DND-41 (cell line): ENCODE data around the gene DCTPP1.

Experiments used
- ATAC-seq: fragments of 200-7000 bp; cut with Tn5 transposase; 3 replicates; pipeline ENCODE4 v1.9.1; 2021; ENCODE audit warnings: low read depth; ENCODE audit not compliant: insufficient read depth
- DNase-seq: peaks from one replicate; pipeline ENCODE4 v3.0.0-alpha.2; 2020
- H2AFZ ChIP-seq: 2 replicates; pipeline ENCODE4 v1.6.0; 2012; ENCODE audit warnings: low read depth, low read length
- H3K27ac ChIP-seq: 2 replicates; pipeline ENCODE4 v1.5.1; 2012; ENCODE audit warnings: low read length, inconsistent platforms
- H3K27me3 ChIP-seq: fragments of 200-600 bp; sonication (generic); 2 replicates; pipeline ENCODE4 v1.6.0; 2012; ENCODE audit warnings: low read length, mild to moderate bottlenecking, inconsistent platforms; ENCODE audit not compliant: insufficient read depth, poor library complexity
- H3K36me3 ChIP-seq: 2 replicates; pipeline ENCODE4 v1.5.1; 2012; ENCODE audit warnings: low read length, inconsistent platforms; ENCODE audit not compliant: insufficient read depth
- H3K4me1 ChIP-seq: 2 replicates; pipeline ENCODE4 v1.5.1; 2012; ENCODE audit warnings: mild to moderate bottlenecking, low read length; ENCODE audit not compliant: insufficient read depth
- H3K4me2 ChIP-seq: 2 replicates; pipeline ENCODE4 v1.6.0; 2012; ENCODE audit warnings: mild to moderate bottlenecking, moderate library complexity, low read length, inconsistent platforms; ENCODE audit not compliant: insufficient read depth
- H3K4me3 ChIP-seq, 2 experiments: fragments of 200-600 bp in 1 of 2; shearing (Covaris generic) in 1 of 2; 2 replicates each; pipeline ENCODE4 v1.5.1; 2012 to 2016; ENCODE audit warnings: inconsistent platforms in 2 of 2, low read length in 2 of 2, mild to moderate bottlenecking in 2 of 2, low read depth in 1 of 2, moderate library complexity in 1 of 2
- H3K79me2 ChIP-seq: 2 replicates; pipeline ENCODE4 v1.6.0; 2012; ENCODE audit warnings: low read length, inconsistent platforms; ENCODE audit not compliant: insufficient read depth
- H3K9ac ChIP-seq: 2 replicates; pipeline ENCODE4 v1.6.0; 2012; ENCODE audit warnings: low read depth, mild to moderate bottlenecking, inconsistent platforms, low read length, moderate library complexity
- H3K9me3 ChIP-seq: 2 replicates; pipeline ENCODE4 v1.5.1; 2012; ENCODE audit warnings: low read length, moderate library complexity, mild to moderate bottlenecking, inconsistent platforms; ENCODE audit not compliant: insufficient read depth, severe bottlenecking
- H4K20me1 ChIP-seq: 2 replicates; pipeline ENCODE4 v1.6.0; 2012; ENCODE audit warnings: low read length; ENCODE audit not compliant: insufficient read depth
- EZH2 ChIP-seq: IDR thresholded peaks from 3 replicates; pipeline ENCODE4 v1.6.1; 2012; ENCODE audit warnings: borderline replicate concordance, low read depth, mild to moderate bottlenecking, moderate library complexity, low read length, inconsistent platforms; ENCODE audit not compliant: severe bottlenecking
- TF ChIP-seq, protein P1 (sequence below): IDR thresholded peaks from 2 replicates; pipeline ENCODE4 v1.5.1; 2012; ENCODE audit warnings: borderline replicate concordance, low read length, moderate library complexity, mild to moderate bottlenecking; ENCODE audit not compliant: poor library complexity, severe bottlenecking; ENCODE audit errors: extremely low read depth

DCTPP1 gene

DNA sequence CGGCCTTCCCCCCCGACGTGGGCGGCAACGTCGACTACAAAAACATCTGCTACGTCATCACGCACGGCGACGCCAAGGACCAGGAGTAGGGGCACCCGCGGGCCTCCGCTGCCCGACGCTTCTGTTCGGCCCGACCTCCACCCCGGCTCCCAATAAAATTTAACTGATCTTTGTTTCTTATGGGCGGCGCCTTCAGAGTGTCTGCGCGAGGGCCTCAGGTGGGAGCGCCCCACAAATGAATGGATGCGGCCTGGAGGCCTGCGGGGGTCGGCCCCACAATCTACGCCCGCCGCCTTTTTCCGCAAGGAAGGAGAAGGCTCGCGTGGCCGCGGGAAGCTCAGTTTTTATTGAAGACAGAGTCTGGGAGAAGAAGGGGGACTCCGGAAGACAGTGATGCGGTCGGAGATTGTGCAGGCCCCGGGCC lies 52.0 kb downstream of the DCTPP1 start:
- Histone ChIP-seq H3K27ac (peak overlapping the region; percentile 98), H3K79me2 (peaks cover 48% of the 10 kb centered on the region), H3K9ac (peak overlapping the region; percentile 91), H3K9me3 (no peaks in the 10 kb centered on the region), H3K4me1 (peaks cover 64% of the 10 kb centered on the region), H2AFZ (peak overlapping the region; percentile 83), H4K20me1 (peaks cover 3% of the 10 kb centered on the region; the same call in 1 of the 2 replicates), H3K4me2 (peak overlapping the region; percentile 92), H3K27me3 (no peaks in the 10 kb centered on the region), H3K36me3 (peaks cover 18% of the 10 kb centered on the region), H3K4me3 (peak overlapping the region; percentile 51 to 64)
- TF ChIP-seq EZH2: no peak
- TF ChIP-seq, protein P1, sequence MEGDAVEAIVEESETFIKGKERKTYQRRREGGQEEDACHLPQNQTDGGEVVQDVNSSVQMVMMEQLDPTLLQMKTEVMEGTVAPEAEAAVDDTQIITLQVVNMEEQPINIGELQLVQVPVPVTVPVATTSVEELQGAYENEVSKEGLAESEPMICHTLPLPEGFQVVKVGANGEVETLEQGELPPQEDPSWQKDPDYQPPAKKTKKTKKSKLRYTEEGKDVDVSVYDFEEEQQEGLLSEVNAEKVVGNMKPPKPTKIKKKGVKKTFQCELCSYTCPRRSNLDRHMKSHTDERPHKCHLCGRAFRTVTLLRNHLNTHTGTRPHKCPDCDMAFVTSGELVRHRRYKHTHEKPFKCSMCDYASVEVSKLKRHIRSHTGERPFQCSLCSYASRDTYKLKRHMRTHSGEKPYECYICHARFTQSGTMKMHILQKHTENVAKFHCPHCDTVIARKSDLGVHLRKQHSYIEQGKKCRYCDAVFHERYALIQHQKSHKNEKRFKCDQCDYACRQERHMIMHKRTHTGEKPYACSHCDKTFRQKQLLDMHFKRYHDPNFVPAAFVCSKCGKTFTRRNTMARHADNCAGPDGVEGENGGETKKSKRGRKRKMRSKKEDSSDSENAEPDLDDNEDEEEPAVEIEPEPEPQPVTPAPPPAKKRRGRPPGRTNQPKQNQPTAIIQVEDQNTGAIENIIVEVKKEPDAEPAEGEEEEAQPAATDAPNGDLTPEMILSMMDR: no peak
- ATAC-seq (peak; percentile 39), DNase-seq (peak; percentile 92)

DNA sequence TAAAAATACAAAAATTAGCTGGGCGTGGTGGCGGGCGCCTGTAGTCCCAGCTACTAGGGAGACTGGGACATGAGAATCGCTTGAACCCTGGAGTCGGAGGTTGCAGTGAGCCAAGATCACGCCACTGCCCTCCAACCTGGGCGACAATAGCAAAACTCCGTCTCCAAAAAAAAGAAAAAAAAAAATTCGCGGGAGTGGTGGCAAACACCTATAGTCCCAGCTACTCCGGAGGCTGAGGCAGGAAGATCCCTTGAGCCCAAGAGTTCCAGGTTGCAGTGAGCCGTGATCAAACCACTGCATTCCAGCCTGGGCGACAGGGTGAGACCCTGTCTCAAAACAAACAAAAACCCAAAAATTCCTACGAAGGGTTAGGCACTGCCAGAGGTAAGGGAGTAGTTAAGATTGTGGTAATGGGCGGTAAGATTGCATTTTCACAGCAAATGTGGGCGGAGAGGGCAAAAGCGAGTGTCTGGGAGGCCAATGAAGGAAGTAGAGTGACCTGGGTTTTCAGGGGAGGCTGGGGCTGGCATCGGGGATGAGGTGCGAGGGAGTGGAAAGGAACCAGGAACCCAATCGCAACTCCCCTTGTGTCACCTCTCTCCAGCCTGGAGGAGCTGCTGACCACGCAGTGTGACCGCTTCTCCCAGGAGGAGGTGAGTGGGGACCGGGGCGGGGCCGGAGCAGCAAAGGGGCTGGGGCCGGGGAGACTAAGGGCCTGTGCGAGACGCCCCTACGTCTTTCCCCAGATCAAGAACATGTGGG lies 52.6 kb downstream of the DCTPP1 start:
- Histone ChIP-seq H3K9me3 (no peaks in the 10 kb centered on the region), H3K4me3 (peak overlapping the region; percentile 51 to 64), H3K9ac (peak overlapping the region; percentile 91), H3K4me1 (peaks cover 58% of the 10 kb centered on the region), H3K4me2 (peak overlapping the region; percentile 92), H3K36me3 (peaks cover 18% of the 10 kb centered on the region), H3K27ac (peak overlapping the region; percentile 98), H4K20me1 (peaks cover 3% of the 10 kb centered on the region; the same call in 1 of the 2 replicates), H2AFZ (peak overlapping the region; percentile 83), H3K27me3 (no peaks in the 10 kb centered on the region), H3K79me2 (peaks cover 48% of the 10 kb centered on the region)
- no peak for TF ChIP-seq EZH2
- TF ChIP-seq, protein P1: no peak
- ATAC-seq (no peak), DNase-seq (no peak)

DNA sequence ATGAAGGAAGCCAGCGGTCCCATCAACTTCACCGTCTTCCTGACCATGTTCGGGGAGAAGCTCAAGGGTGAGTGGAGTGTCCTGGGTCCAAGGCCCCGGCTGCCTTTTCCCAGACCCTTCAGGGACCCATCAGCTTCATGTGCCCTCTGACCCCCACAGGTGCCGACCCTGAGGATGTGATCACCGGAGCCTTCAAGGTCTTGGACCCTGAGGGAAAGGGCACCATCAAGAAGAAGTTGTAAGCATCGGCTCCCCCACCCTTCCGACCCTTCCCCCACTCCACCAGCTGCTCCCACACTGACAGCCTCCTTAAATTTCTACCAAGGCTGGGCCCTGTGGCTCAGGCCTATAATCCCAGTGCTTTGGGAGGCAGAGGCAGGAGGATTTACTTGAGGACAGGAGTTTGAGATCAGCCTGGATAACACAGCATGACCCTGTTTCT lies 53.3 kb downstream of the DCTPP1 start:
- TF ChIP-seq, protein P1: no peak
- TF ChIP-seq EZH2: no peak
- Histone ChIP-seq H3K27me3 (no peaks in the 10 kb centered on the region), H3K4me2 (0 out of 2 replicates have a peak overlapping the region, but pooled peaks have one; percentile 92), H3K9me3 (no peaks in the 10 kb centered on the region), H3K9ac (peak overlapping the region; percentile 91; the same call in 1 of the 2 replicates), H3K79me2 (peaks cover 40% of the 10 kb centered on the region), H3K36me3 (peaks cover 18% of the 10 kb centered on the region), H3K4me1 (peaks cover 57% of the 10 kb centered on the region), H3K4me3 (no peak overlapping the region), H4K20me1 (peaks cover 3% of the 10 kb centered on the region; the same call in 1 of the 2 replicates), H2AFZ (no peak overlapping the region), H3K27ac (peak overlapping the region; percentile 98)
- ATAC-seq (no peak), DNase-seq (no peak)
